Measurements from ENCODE around the gene YARS1. TPM values are rescaled to one million over a fixed set of nuclear protein-coding genes. Genes with fewer than 3 reads are reported as not detected.

YARS1 gene
- total and polyA plus RNA-seq, 8 donors = 25.1 to 135 (median 34.9) TPM

DNA sequence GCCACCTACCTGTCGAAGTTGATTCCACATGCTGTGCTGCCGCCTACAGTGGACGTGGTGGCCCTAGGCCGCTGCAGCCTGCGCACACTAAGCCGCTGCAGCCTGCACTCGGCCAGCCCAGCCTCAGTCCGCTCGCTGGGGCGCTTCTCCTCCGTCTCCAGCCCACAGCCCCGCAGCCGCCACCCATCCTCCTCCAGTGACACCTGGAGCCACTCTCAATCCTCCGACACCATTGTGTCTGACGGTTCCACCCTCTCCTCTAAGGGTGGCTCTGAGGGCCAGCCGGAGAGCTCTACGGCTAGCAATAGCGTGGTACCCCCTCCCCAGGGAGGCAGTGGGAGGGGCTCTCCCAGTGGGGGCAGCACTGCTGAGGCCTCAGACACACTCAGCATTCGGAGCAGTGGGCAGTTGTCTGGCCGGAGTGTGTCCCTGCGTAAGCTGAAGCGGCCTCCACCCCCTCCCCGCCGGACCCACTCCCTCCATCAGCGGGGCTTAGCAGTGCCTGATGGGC lies 46.9 kb downstream of the YARS1 start:
- 91 to 92% methylated on average over 25 of the region's 25 CpGs for WGBS, 2 donors
- peaks cover 0 to 38% (median 10%) of the 10 kb centered on the region in 3 donors for H3K36me3 ChIP-seq
- H3K4me3 ChIP-seq = no peak overlapping the region
- no peaks in the 10 kb centered on the region for H3K27me3 ChIP-seq
- TF ChIP-seq, protein P1, sequence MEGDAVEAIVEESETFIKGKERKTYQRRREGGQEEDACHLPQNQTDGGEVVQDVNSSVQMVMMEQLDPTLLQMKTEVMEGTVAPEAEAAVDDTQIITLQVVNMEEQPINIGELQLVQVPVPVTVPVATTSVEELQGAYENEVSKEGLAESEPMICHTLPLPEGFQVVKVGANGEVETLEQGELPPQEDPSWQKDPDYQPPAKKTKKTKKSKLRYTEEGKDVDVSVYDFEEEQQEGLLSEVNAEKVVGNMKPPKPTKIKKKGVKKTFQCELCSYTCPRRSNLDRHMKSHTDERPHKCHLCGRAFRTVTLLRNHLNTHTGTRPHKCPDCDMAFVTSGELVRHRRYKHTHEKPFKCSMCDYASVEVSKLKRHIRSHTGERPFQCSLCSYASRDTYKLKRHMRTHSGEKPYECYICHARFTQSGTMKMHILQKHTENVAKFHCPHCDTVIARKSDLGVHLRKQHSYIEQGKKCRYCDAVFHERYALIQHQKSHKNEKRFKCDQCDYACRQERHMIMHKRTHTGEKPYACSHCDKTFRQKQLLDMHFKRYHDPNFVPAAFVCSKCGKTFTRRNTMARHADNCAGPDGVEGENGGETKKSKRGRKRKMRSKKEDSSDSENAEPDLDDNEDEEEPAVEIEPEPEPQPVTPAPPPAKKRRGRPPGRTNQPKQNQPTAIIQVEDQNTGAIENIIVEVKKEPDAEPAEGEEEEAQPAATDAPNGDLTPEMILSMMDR (IDR thresholded peaks at IDR 0.05) = no peak
- intact Hi-C loops (cut with DNase I) = loop anchor here in 2 of 3 donors (5.0 to 10.0 kb wide), 2 partner anchors 58 to 95 kb away; no protein-coding TSS in a partner anchor
- DNase-seq (peak in 1 of 6 donors; percentile 53), ATAC-seq (no peak), FAIRE-seq (no peak)
- no peak overlapping the region for H3K27ac ChIP-seq
- peaks cover 20 to 32% (median 26%) of the 10 kb centered on the region in 3 donors for H3K4me1 ChIP-seq
- H3K9me3 ChIP-seq = no peaks in the 10 kb centered on the region

DNA sequence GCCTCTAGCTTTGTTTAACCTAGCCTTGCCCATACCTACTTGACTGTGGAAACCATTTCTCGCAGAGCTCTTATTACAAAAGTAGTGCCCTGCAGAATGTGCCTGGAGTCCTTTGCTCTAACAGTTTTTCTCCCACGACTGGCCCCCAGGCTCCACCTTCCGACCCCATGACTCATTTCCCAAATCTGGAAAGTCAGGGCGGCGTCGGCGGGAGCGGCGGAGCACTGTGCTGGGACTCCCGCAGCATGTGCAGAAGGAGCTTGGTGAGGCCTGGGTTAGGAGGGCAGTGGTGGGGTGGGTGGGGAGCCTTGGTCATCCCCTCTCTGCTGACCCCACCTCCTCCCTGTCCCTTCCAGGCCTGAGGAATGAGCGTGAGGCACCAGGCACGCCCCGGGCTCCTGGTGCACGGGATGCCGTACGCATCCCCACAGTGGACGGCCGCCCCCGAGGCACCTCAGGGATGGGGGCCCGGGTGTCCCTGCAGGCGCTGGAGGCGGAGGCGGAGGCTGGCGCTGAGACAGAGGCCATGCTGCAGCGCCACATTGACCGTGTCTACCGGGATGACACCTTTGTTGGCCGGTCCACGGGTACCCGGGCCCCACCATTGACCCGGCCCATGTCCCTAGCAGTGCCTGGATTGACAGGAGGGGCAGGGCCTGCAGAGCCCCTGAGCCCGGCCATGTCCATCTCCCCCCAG lies 47.5 kb downstream of the YARS1 start:
- WGBS, 2 donors = 84 to 92% methylated on average over 32 of the region's 32 CpGs
- peak in 2 of 6 donors; percentile 58 to 72 for DNase-seq
- Histone ChIP-seq H3K27ac (no peak overlapping the region), H3K4me1 (peaks cover 20 to 33% (median 32%) of the 10 kb centered on the region in 3 donors), H3K4me3 (no peak overlapping the region), H3K27me3 (no peaks in the 10 kb centered on the region), H3K36me3 (peaks cover 0 to 35% (median 10%) of the 10 kb centered on the region in 3 donors), H3K9me3 (no peaks in the 10 kb centered on the region)
- intact Hi-C loops (cut with DNase I) = loop anchor here in 2 of 3 donors (5.0 to 10.0 kb wide), 2 partner anchors 57 to 95 kb away; no protein-coding TSS in a partner anchor
- no peak for ATAC-seq
- FAIRE-seq = no peak
- TF ChIP-seq, protein P1 (IDR thresholded peaks at IDR 0.05) = no peak

DNA sequence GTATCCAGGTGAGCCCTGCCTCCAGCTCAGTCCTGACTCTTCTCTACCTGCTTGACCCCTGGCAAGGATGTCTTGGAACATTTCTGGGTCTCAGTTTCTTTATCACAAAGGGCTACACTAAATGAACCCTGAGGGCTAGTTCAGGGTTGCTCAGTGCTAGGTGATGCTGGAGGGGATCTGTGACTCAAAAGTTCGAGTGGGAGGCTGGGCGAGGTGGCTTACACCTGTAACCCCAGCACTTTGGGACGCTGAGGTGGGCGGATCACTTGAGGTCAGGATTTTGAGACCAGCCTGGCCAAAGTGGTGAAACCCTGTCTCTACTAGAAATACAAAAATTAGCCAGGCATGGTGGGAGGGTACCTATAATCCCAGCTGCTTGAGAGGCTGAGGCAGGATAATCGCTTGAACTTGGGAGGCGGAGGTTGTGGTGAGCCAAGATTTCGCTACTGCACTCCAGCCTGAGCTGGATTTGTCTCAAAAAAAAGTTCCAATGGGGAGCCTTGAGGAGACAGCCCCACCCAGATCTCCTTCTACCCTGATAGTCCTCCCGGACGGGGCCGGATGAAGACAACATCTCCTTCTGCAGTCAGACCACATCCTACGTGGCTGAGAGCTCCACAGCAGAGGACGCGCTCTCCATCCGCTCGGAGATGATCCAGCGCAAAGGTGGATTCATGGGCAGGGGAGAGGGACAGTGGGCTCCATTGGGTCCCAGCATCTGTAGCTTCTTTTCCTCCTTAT lies 48.9 kb downstream of the YARS1 start:
- Histone ChIP-seq H3K4me1 (peaks cover 23 to 39% (median 32%) of the 10 kb centered on the region in 3 donors), H3K4me3 (no peak overlapping the region), H3K36me3 (peaks cover 0 to 27% (median 10%) of the 10 kb centered on the region in 3 donors), H3K27me3 (no peaks in the 10 kb centered on the region), H3K9me3 (no peaks in the 10 kb centered on the region), H3K27ac (peak overlapping the region in 2 of 4 donors; percentile 50 to 60)
- DNase-seq (peak in 2 of 6 donors; percentile 10 to 31), ATAC-seq (no peak), FAIRE-seq (no peak)
- intact Hi-C loops (cut with DNase I) = no loop called here
- TF ChIP-seq, protein P1 (IDR thresholded peaks at IDR 0.05) = no peak
- 85 to 89% methylated on average over 16 of the region's 16 CpGs for WGBS, 2 donors

DNA sequence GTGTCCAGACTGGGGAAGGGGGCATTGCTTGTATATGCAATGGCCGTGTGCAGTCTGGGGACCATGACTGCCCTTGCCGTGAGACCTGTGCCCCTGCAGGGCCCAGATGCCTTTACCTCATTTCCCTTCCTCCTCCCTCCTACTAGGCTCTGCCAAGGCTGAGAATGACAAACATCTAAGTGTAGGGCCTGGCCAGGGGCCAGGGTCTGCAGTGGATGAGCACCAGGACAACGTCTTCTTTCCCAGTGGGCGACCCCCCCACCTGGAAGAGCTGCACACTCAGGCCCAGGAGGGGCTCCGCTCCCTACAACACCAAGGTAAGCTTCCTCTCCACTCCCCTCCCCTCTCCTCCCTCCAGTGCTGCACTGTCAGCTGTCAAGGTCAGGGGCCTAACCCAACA lies 49.5 kb downstream of the YARS1 start:
- 31 to 34% methylated on average over 5 of the region's 5 CpGs for WGBS, 2 donors
- TF ChIP-seq, protein P1 (IDR thresholded peaks at IDR 0.05) = no peak
- H3K27ac ChIP-seq = peak overlapping the region in 2 of 4 donors; percentile 50 to 60
- no peaks in the 10 kb centered on the region for H3K27me3 ChIP-seq
- H3K4me3 ChIP-seq = no peak overlapping the region
- intact Hi-C loops (cut with DNase I) = no loop called here
- peaks cover 27 to 45% (median 33%) of the 10 kb centered on the region in 3 donors for H3K4me1 ChIP-seq
- H3K36me3 ChIP-seq = peaks cover 0 to 24% (median 10%) of the 10 kb centered on the region in 3 donors
- ATAC-seq (peak in 3 of 4 donors; percentile 10 to 28 (median 16)), DNase-seq (peak in 1 of 6 donors; percentile 54), FAIRE-seq (no peak)
- no peaks in the 10 kb centered on the region for H3K9me3 ChIP-seq

Data from pancreas (tissue), 10 donors.